Measurements from ENCODE around the gene MFSD8. TPM values are rescaled to one million over a fixed set of nuclear protein-coding genes. Genes with fewer than 3 reads are reported as not detected.
"Not testable (repeated sequence)": the region's sequence is repeated elsewhere in the genome, so short reads cannot be mapped to it uniquely, and the experiment has no call there.

Gene MFSD8
- total RNA-seq, 1 experiment from 2014 or later: 27.9 TPM

DNA sequence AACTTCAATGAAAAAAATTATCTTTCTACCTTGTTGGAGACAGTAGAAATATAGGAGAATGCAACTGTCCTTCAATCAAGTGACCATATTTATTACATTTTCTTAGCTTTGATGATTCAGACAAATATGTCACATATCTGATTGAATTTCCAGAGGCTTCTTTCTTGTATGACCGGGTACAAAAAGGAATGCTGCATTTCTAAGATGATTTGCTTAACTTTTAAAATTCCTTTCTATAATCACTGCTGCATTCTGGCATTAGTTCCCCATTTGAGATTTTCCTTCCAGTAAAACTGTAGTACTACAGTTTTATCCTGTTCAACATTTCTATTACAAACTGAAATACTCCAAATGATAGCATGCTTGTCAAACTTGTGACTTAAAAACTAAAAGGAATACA, 5.2 kb downstream of the MFSD8 start:
- no peaks in the 10 kb centered on the region for H3K36me3 ChIP-seq (ENCODE audit: control insufficient read depth, insufficient read depth, low read length)
- BruUV-seq (replicated peaks): no TSS peak
- H3K27me3 ChIP-seq (replicated peaks; ENCODE audit: control insufficient read depth, insufficient read depth, low read length): no peaks in the 10 kb centered on the region
- TF ChIP-seq, protein P1, sequence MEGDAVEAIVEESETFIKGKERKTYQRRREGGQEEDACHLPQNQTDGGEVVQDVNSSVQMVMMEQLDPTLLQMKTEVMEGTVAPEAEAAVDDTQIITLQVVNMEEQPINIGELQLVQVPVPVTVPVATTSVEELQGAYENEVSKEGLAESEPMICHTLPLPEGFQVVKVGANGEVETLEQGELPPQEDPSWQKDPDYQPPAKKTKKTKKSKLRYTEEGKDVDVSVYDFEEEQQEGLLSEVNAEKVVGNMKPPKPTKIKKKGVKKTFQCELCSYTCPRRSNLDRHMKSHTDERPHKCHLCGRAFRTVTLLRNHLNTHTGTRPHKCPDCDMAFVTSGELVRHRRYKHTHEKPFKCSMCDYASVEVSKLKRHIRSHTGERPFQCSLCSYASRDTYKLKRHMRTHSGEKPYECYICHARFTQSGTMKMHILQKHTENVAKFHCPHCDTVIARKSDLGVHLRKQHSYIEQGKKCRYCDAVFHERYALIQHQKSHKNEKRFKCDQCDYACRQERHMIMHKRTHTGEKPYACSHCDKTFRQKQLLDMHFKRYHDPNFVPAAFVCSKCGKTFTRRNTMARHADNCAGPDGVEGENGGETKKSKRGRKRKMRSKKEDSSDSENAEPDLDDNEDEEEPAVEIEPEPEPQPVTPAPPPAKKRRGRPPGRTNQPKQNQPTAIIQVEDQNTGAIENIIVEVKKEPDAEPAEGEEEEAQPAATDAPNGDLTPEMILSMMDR (IDR thresholded peaks at IDR 0.05; ENCODE audit: insufficient read depth in 1 of 2, low read depth in 1 of 2, low read length in 1 of 2, severe bottlenecking in 1 of 2, unreplicated experiment in 1 of 2): no peak
- H3K27me3 Mint-ChIP-seq (ENCODE audit: insufficient read depth, unreplicated experiment): no peaks in the 10 kb centered on the region
- intact Hi-C loops (cut with micrococcal nuclease; ENCODE audit: unreplicated experiment): loop anchor here (10.0 kb wide), 1 partner anchor 325 kb away; the partner anchor contains the start of gene PGRMC2
- H3K4me1 Mint-ChIP-seq (ENCODE audit: low read depth, unreplicated experiment): no peaks in the 10 kb centered on the region
- no peak overlapping the region for H3K27ac Mint-ChIP-seq (ENCODE audit: unreplicated experiment)
- no peak overlapping the region for H3K4me3 Mint-ChIP-seq (ENCODE audit: unreplicated experiment)
- DNase-seq: no peak
- no peak overlapping the region for H3K4me3 ChIP-seq (ENCODE audit: low read depth, low read length)
- H3K9me3 Mint-ChIP-seq (ENCODE audit: unreplicated experiment): no peaks in the 10 kb centered on the region
- ChIA-PET POLR2A (no interaction called here), CTCF (no interaction called here)
- no peaks in the 10 kb centered on the region for H3K4me1 ChIP-seq
- H3K36me3 Mint-ChIP-seq (ENCODE audit: insufficient read depth, unreplicated experiment): peaks cover 16% of the 10 kb centered on the region
- H3K9me3 ChIP-seq: no peaks in the 10 kb centered on the region

DNA sequence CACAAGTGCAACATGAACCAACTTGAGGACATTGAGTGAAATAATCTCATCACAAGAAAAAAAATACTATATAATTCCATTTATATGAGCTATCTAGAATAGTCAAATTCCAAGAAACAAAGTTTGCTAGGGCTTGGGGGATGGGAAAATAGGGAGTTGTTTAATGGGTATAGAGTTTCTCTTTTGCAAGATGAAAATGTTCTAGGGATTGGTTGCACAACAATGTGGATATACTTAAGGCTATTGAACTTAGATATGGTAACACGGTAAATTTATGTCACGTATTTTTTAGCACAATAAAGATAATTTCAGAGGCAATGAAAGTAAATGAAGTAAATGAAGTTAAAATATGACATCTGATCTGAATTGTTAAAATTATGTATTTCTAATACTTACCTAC, 7.9 kb downstream of the MFSD8 start:
- ChIA-PET POLR2A (no interaction called here), CTCF (no interaction called here)
- BruUV-seq (replicated peaks): no TSS peak
- intact Hi-C loops (cut with micrococcal nuclease; ENCODE audit: unreplicated experiment): no loop called here
- H3K27me3 Mint-ChIP-seq (ENCODE audit: insufficient read depth, unreplicated experiment): no peaks in the 10 kb centered on the region
- no peaks in the 10 kb centered on the region for H3K36me3 ChIP-seq (ENCODE audit: control insufficient read depth, insufficient read depth, low read length)
- TF ChIP-seq, protein P1 (IDR thresholded peaks at IDR 0.05; ENCODE audit: insufficient read depth in 1 of 2, low read depth in 1 of 2, low read length in 1 of 2, severe bottlenecking in 1 of 2, unreplicated experiment in 1 of 2): no peak
- no peaks in the 10 kb centered on the region for H3K4me1 Mint-ChIP-seq (ENCODE audit: low read depth, unreplicated experiment)
- peaks cover 28% of the 10 kb centered on the region for H3K36me3 Mint-ChIP-seq (ENCODE audit: insufficient read depth, unreplicated experiment)
- no peaks in the 10 kb centered on the region for H3K9me3 ChIP-seq
- no peaks in the 10 kb centered on the region for H3K27me3 ChIP-seq (replicated peaks; ENCODE audit: control insufficient read depth, insufficient read depth, low read length)
- H3K4me3 ChIP-seq (ENCODE audit: low read depth, low read length): no peak overlapping the region
- H3K4me3 Mint-ChIP-seq (ENCODE audit: unreplicated experiment): no peak overlapping the region
- H3K9me3 Mint-ChIP-seq (ENCODE audit: unreplicated experiment): no peaks in the 10 kb centered on the region
- no peak for DNase-seq
- H3K27ac Mint-ChIP-seq (ENCODE audit: unreplicated experiment): no peak overlapping the region
- no peaks in the 10 kb centered on the region for H3K4me1 ChIP-seq

DNA sequence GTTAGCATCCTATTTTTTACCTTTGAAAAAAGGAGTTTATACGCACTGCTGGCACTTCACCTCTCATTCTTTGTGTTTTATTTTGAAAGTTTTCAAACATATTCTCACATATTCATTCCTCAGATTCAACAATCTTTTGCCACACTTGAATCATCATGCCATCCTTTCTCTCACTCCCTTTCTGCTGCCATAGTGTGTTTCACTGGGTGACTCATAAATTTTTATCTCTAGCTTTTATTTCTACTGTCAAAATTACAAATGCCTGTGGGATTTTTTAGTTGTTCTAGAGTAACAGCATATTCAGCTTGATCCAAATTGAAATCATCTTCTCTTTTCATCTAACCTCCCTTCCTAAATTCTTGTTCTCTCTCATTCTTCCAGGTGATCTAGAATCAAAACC, 28.0 kb downstream of the MFSD8 start:
- Histone ChIP-seq H3K4me3 (ENCODE audit: low read depth, low read length) (no peak overlapping the region), H3K27me3 (replicated peaks; ENCODE audit: control insufficient read depth, insufficient read depth, low read length) (no peaks in the 10 kb centered on the region), H3K4me1 (no peaks in the 10 kb centered on the region), H3K9me3 (no peaks in the 10 kb centered on the region), H3K36me3 (ENCODE audit: control insufficient read depth, insufficient read depth, low read length) (no peaks in the 10 kb centered on the region)
- H3K36me3 Mint-ChIP-seq (ENCODE audit: insufficient read depth, unreplicated experiment): peaks cover 7% of the 10 kb centered on the region
- BruUV-seq (replicated peaks): no TSS peak
- no peaks in the 10 kb centered on the region for H3K9me3 Mint-ChIP-seq (ENCODE audit: unreplicated experiment)
- DNase-seq: no peak
- H3K4me1 Mint-ChIP-seq (ENCODE audit: low read depth, unreplicated experiment): no peaks in the 10 kb centered on the region
- intact Hi-C loops (cut with micrococcal nuclease; ENCODE audit: unreplicated experiment): no loop called here
- no peak overlapping the region for H3K4me3 Mint-ChIP-seq (ENCODE audit: unreplicated experiment)
- TF ChIP-seq, protein P1 (IDR thresholded peaks at IDR 0.05; ENCODE audit: insufficient read depth in 1 of 2, low read depth in 1 of 2, low read length in 1 of 2, severe bottlenecking in 1 of 2, unreplicated experiment in 1 of 2): no peak
- H3K27me3 Mint-ChIP-seq (ENCODE audit: insufficient read depth, unreplicated experiment): no peaks in the 10 kb centered on the region
- ChIA-PET CTCF (no interaction called here), POLR2A (no interaction called here)
- no peak overlapping the region for H3K27ac Mint-ChIP-seq (ENCODE audit: unreplicated experiment)

DNA sequence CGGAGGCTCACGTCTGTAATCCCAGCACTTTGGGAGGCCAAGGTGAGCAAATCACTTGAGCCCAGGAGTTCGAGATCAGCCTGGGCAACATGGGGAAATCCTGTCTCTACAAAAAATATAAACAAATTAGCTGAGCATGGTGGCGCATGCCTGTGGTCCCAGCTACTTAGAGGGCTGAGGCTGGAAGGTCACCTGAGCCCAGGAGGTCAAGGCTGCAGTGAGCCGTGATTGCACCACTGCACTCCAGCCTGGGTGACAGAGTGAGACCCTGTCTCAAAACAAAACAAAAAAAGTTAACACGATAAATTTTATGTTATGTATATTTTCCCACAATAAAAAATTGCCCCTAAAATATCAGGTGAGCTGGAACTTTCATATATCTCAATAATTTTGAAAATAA, 33.1 kb downstream of the MFSD8 start:
- intact Hi-C loops (cut with micrococcal nuclease; ENCODE audit: unreplicated experiment); H3K4me3 Mint-ChIP-seq (ENCODE audit: unreplicated experiment); H3K9me3 ChIP-seq; H3K4me3 ChIP-seq (ENCODE audit: low read depth, low read length); H3K36me3 Mint-ChIP-seq (ENCODE audit: insufficient read depth, unreplicated experiment); H3K36me3 ChIP-seq (ENCODE audit: control insufficient read depth, insufficient read depth, low read length); BruUV-seq (replicated peaks); H3K9me3 Mint-ChIP-seq (ENCODE audit: unreplicated experiment); CTCF ChIA-PET; H3K4me1 Mint-ChIP-seq (ENCODE audit: low read depth, unreplicated experiment); H3K4me1 ChIP-seq; H3K27me3 ChIP-seq (replicated peaks; ENCODE audit: control insufficient read depth, insufficient read depth, low read length); DNase-seq; H3K27me3 Mint-ChIP-seq (ENCODE audit: insufficient read depth, unreplicated experiment); POLR2A ChIA-PET; H3K27ac Mint-ChIP-seq (ENCODE audit: unreplicated experiment): not testable (repeated sequence)
